Astrocyte (in vitro differentiated cells and primary cell): ENCODE results near the gene MXRA5. TPM values are rescaled to one million over a fixed set of nuclear protein-coding genes. Genes with fewer than 3 reads are reported as not detected.

Source experiments
- DNase-seq: peaks from one replicate; pipeline ENCODE4 v3.0.0-alpha.2; 2010; ENCODE audit warnings: low read depth
- FAIRE-seq: peaks from 2 replicates; lab custom pipeline; 2011; peaks lifted over from hg19 to GRCh38; lab: Jason Lieb, UNC
- H2AFZ ChIP-seq: 2 replicates; pipeline ENCODE4 v1.6.0; 2012; ENCODE audit warnings: low read depth, low read length, inconsistent platforms
- H3K27ac ChIP-seq: 2 replicates; pipeline ENCODE4 v1.5.1; 2011; ENCODE audit warnings: low read depth, low read length, inconsistent platforms
- H3K27me3 ChIP-seq: 2 replicates; pipeline ENCODE4 v1.6.0; 2011; ENCODE audit warnings: low read length, inconsistent platforms; ENCODE audit not compliant: insufficient read depth
- H3K36me3 ChIP-seq: 2 replicates; pipeline ENCODE4 v1.5.1; 2011; ENCODE audit warnings: low read length, inconsistent platforms; ENCODE audit not compliant: insufficient read depth
- H3K4me1 ChIP-seq: 2 replicates; pipeline ENCODE4 v1.5.1; 2011; ENCODE audit warnings: low read length, inconsistent platforms; ENCODE audit not compliant: insufficient read depth
- H3K4me2 ChIP-seq: 2 replicates; pipeline ENCODE4 v1.6.0; 2012; ENCODE audit warnings: low read length, inconsistent platforms
- H3K4me3 ChIP-seq: 2 replicates; pipeline ENCODE4 v1.5.1; 2011; ENCODE audit warnings: low read depth, mild to moderate bottlenecking, low read length, inconsistent platforms; ENCODE audit not compliant: insufficient read depth
- H3K79me2 ChIP-seq: 2 replicates; pipeline ENCODE4 v1.6.0; 2012; ENCODE audit warnings: mild to moderate bottlenecking, low read length, inconsistent platforms; ENCODE audit not compliant: insufficient read depth
- H3K9ac ChIP-seq: 2 replicates; pipeline ENCODE4 v1.6.0; 2012; ENCODE audit warnings: mild to moderate bottlenecking, low read length, inconsistent platforms
- H3K9me3 ChIP-seq: 2 replicates; pipeline ENCODE4 v1.5.1; 2012; ENCODE audit warnings: low read depth, mild to moderate bottlenecking, low read length, inconsistent platforms; ENCODE audit not compliant: insufficient read depth
- H4K20me1 ChIP-seq: 2 replicates; pipeline ENCODE4 v1.6.0; 2012; ENCODE audit warnings: low read length, inconsistent platforms; ENCODE audit not compliant: insufficient read depth
- H3K27ac Mint-ChIP-seq: one replicate; pipeline ENCODE4 v1.8.0; 2021; ENCODE audit warnings: mild to moderate bottlenecking, mixed read lengths; ENCODE audit not compliant: unreplicated experiment
- H3K27me3 Mint-ChIP-seq: one replicate; pipeline ENCODE4 v1.8.0; 2021; ENCODE audit warnings: low read depth, mixed read lengths; ENCODE audit not compliant: unreplicated experiment
- H3K36me3 Mint-ChIP-seq: one replicate; pipeline ENCODE4 v1.8.0; 2021; ENCODE audit warnings: low read depth, mixed read lengths; ENCODE audit not compliant: unreplicated experiment
- H3K4me1 Mint-ChIP-seq: one replicate; pipeline ENCODE4 v1.8.0; 2021; ENCODE audit warnings: low read depth, mixed read lengths; ENCODE audit not compliant: unreplicated experiment
- H3K4me3 Mint-ChIP-seq: one replicate; pipeline ENCODE4 v1.8.0; 2021; ENCODE audit warnings: mild to moderate bottlenecking, moderate library complexity, mixed read lengths; ENCODE audit not compliant: unreplicated experiment
- H3K9me3 Mint-ChIP-seq: one replicate; pipeline ENCODE4 v1.8.0; 2021; ENCODE audit warnings: mild to moderate bottlenecking, mixed read lengths; ENCODE audit not compliant: unreplicated experiment
- CTCF ChIP-seq: IDR thresholded peaks from 2 replicates; pipeline ENCODE4 v1.5.1; 2011; ENCODE audit warnings: low read depth, mild to moderate bottlenecking, inconsistent platforms, low read length, moderate library complexity; ENCODE audit not compliant: insufficient read depth
- EZH2 ChIP-seq: IDR thresholded peaks from 2 replicates; pipeline ENCODE4 v1.6.1; 2012; ENCODE audit warnings: mild to moderate bottlenecking, low read length, inconsistent platforms; ENCODE audit not compliant: insufficient read depth
- total RNA-seq: library from RNA; stranded (reverse); gene quantifications from 2 replicates; pipeline ENCODE4 v1.2.1, GENCODE V29; 2021

Gene MXRA5
- total RNA-seq, 1 donor from 2014 or later = 23.3 TPM

- no peak overlapping the region for H3K4me3 ChIP-seq
- Mint-ChIP-seq H3K36me3 (peaks cover 8% of the 10 kb centered on the region), H3K27ac (no peak overlapping the region), H3K4me1 (peaks cover 10% of the 10 kb centered on the region), H3K27me3 (no peaks in the 10 kb centered on the region), H3K9me3 (peaks cover 2% of the 10 kb centered on the region), H3K4me3 (no peak overlapping the region)
- H3K27me3 ChIP-seq = no peaks in the 10 kb centered on the region
- H3K4me1 ChIP-seq = no peaks in the 10 kb centered on the region
- H2AFZ ChIP-seq = no peak overlapping the region
- no peak overlapping the region for H3K27ac ChIP-seq
- no peak overlapping the region for H3K9ac ChIP-seq
- DNase-seq (no peak), FAIRE-seq (peak; percentile 97)
- H3K4me2 ChIP-seq = no peak overlapping the region
- no peaks in the 10 kb centered on the region for H3K79me2 ChIP-seq
- H3K9me3 ChIP-seq = no peaks in the 10 kb centered on the region
- H3K36me3 ChIP-seq = no peaks in the 10 kb centered on the region
- no peak for TF ChIP-seq CTCF
- no peak for TF ChIP-seq EZH2
- no peaks in the 10 kb centered on the region for H4K20me1 ChIP-seq
These were observed 38.6 kb downstream of the MXRA5 start for GRCh38 chrX:3307881-3308280.

- Histone ChIP-seq H3K4me3 (no peak overlapping the region), H3K4me2 (no peak overlapping the region), H3K36me3 (no peaks in the 10 kb centered on the region), H3K79me2 (no peaks in the 10 kb centered on the region), H2AFZ (no peak overlapping the region), H3K9me3 (no peaks in the 10 kb centered on the region), H3K4me1 (no peaks in the 10 kb centered on the region), H4K20me1 (no peaks in the 10 kb centered on the region), H3K9ac (no peak overlapping the region), H3K27ac (no peak overlapping the region), H3K27me3 (no peaks in the 10 kb centered on the region)
- H3K27ac Mint-ChIP-seq = no peak overlapping the region
- H3K4me1 Mint-ChIP-seq = no peaks in the 10 kb centered on the region
- H3K4me3 Mint-ChIP-seq = no peak overlapping the region
- H3K36me3 Mint-ChIP-seq = no peaks in the 10 kb centered on the region
- no peak for TF ChIP-seq CTCF
- no peak for TF ChIP-seq EZH2
- no peak for FAIRE-seq
- no peaks in the 10 kb centered on the region for H3K9me3 Mint-ChIP-seq
- H3K27me3 Mint-ChIP-seq = no peaks in the 10 kb centered on the region
- DNase-seq = no peak
These were observed 46.8 kb downstream of the MXRA5 start for GRCh38 chrX:3299636-3300035.

DNA sequence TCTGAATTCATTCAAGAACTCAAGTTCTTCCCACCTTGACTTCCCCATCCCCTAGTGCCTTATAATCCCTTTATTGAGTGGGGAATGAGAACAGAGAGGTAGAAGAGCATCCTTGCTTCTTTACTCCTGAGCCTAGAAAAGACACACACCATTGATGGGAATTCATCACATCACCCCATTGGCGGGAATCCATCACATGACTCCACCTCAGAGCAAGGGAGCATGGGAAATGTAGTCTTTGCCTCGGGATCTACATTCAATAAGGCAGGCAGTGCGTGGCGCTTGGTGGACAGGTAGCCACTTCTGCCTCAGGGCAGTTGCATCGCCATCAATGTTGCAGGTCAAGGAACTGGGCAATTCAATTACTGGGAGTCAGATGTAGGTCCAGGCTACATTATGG is 50.7 kb downstream of the MXRA5 start:
- DNase-seq = no peak
- no peak for FAIRE-seq
- Mint-ChIP-seq H3K27ac (no peak overlapping the region), H3K36me3 (no peaks in the 10 kb centered on the region), H3K9me3 (no peaks in the 10 kb centered on the region), H3K4me1 (no peaks in the 10 kb centered on the region), H3K4me3 (no peak overlapping the region), H3K27me3 (no peaks in the 10 kb centered on the region)
- Histone ChIP-seq H3K27ac (no peak overlapping the region), H2AFZ (no peak overlapping the region), H3K36me3 (no peaks in the 10 kb centered on the region), H3K4me1 (no peaks in the 10 kb centered on the region), H3K27me3 (no peaks in the 10 kb centered on the region), H3K79me2 (no peaks in the 10 kb centered on the region), H3K4me3 (no peak overlapping the region), H3K4me2 (no peak overlapping the region), H3K9me3 (no peaks in the 10 kb centered on the region), H3K9ac (no peak overlapping the region), H4K20me1 (no peaks in the 10 kb centered on the region)
- TF ChIP-seq CTCF (no peak), EZH2 (no peak)
